GM12878 (cell line): ENCODE results near the gene BMPR1B. TPM values are rescaled to one million over a fixed set of nuclear protein-coding genes. Genes with fewer than 3 reads are reported as not detected.

Experiments used
- ATAC-seq: fragments of 200-7000 bp; cut with Tn5 transposase; 3 replicates; pipeline ENCODE4 v1.9.1; 2020; ENCODE audit warnings: mild to moderate bottlenecking, moderate library complexity
- BruUV-seq: library from RNA; stranded (reverse); fragments of 400-500 nt; replicated peaks from 2 replicates; lab custom pipeline; 2021; lab: Mats Ljungman, UMichigan
- CTCF ChIA-PET: fragments of 300-600 bp; sonication (Branson Sonifier 250); formaldehyde crosslinking; extraction: SDS; loops from one replicate; lab custom pipeline; 2021; ENCODE audit warnings: inconsistent platforms; lab: Yijun Ruan, JAX
- POLR2A ChIA-PET: fragments of 350-600 bp; formaldehyde crosslinking; extraction: SDS; loops from one replicate; lab custom pipeline; 2021; ENCODE audit warnings: inconsistent platforms; lab: Charles Lee
- RAD21 ChIA-PET: fragments of 300-600 bp; sonication (Branson Sonifier 250); formaldehyde crosslinking; loops from one replicate; lab custom pipeline; 2023; ENCODE audit warnings: antibody characterized with exemption; ENCODE audit not compliant: unreplicated experiment; lab: Charles Lee
- SMC1A ChIA-PET: fragments of 300-600 bp; sonication (Branson Sonifier 250); formaldehyde crosslinking; loops from one replicate; lab custom pipeline; 2023; ENCODE audit not compliant: unreplicated experiment, uncharacterized antibody; lab: Charles Lee
- DNase-seq: peaks from one replicate; pipeline ENCODE4 v3.0.0-alpha.2; 2011; ENCODE audit warnings: low read depth, low spot score
- FAIRE-seq: peaks from 3 replicates; lab custom pipeline; 2011; peaks lifted over from hg19 to GRCh38; lab: Jason Lieb, UNC
- H2AFZ ChIP-seq: 2 replicates; pipeline ENCODE4 v1.6.0; 2011; ENCODE audit warnings: low read depth, low read length, control low read depth; ENCODE audit not compliant: control insufficient read depth
- H3K27ac ChIP-seq: 2 replicates; pipeline ENCODE4 v1.5.1; 2011; ENCODE audit warnings: control low read depth; ENCODE audit not compliant: control insufficient read depth, insufficient read depth
- H3K27me3 ChIP-seq, 2 experiments: replicated peaks in 1 of 2; 2 replicates each; pipeline versions ENCODE4 v1.6.0 to v1.6.1; 2011; ENCODE audit warnings: low read length in 1 of 2; ENCODE audit not compliant: control insufficient read depth in 2 of 2, insufficient read depth in 2 of 2
- H3K36me3 ChIP-seq, 2 experiments: 2 replicates each; pipeline ENCODE4 v1.5.1; 2011; ENCODE audit warnings: low read length in 1 of 2; ENCODE audit not compliant: control insufficient read depth in 2 of 2, insufficient read depth in 2 of 2
- H3K4me1 ChIP-seq: 2 replicates; pipeline ENCODE4 v1.6.1; 2011; ENCODE audit warnings: mild to moderate bottlenecking, low read length, moderate library complexity, mixed read lengths; ENCODE audit not compliant: control insufficient read depth, insufficient read depth
- H3K4me2 ChIP-seq: 2 replicates; pipeline ENCODE4 v1.6.0; 2011; ENCODE audit warnings: control low read depth; ENCODE audit not compliant: control insufficient read depth, insufficient read depth
- H3K4me3 ChIP-seq: fragments of 200-600 bp; sonication (generic); 2 replicates; pipeline ENCODE4 v1.5.1; 2016
- H3K79me2 ChIP-seq: 2 replicates; pipeline ENCODE4 v1.6.0; 2011; ENCODE audit warnings: low read length; ENCODE audit not compliant: control insufficient read depth, insufficient read depth
- H3K9ac ChIP-seq: 2 replicates; pipeline ENCODE4 v1.8.0; 2011; ENCODE audit warnings: low read length, control low read depth, mixed read lengths; ENCODE audit not compliant: control insufficient read depth, insufficient read depth
- H3K9me3 ChIP-seq: replicated peaks from 3 replicates; pipeline ENCODE4 v1.5.1; 2011; ENCODE audit warnings: mild to moderate bottlenecking, low read length; ENCODE audit not compliant: control insufficient read depth, insufficient read depth
- H4K20me1 ChIP-seq: 2 replicates; pipeline ENCODE4 v1.6.0; 2011; ENCODE audit not compliant: control insufficient read depth, insufficient read depth
- BCL11A ChIP-seq: IDR thresholded peaks from 2 replicates; pipeline ENCODE4 v1.6.1; 2011; ENCODE audit warnings: low read depth, low read length
- BHLHE40 ChIP-seq, 2 experiments: fragments of 450-650 bp in 1 of 2; IDR thresholded peaks; 2 replicates each; pipeline ENCODE4 v1.6.1; 2011 to 2017; ENCODE audit warnings: low read depth in 2 of 2, borderline replicate concordance in 1 of 2, improper control_type of control experiment in 1 of 2, low read length in 1 of 2, mild to moderate bottlenecking in 1 of 2
- CEBPB ChIP-seq, 2 experiments: fragments of 150-350 bp in 1 of 2; IDR thresholded peaks; 2 replicates each; pipeline ENCODE4 v1.6.1; 2012 to 2014; ENCODE audit warnings: low read depth in 2 of 2, low read length in 2 of 2, borderline replicate concordance in 1 of 2, inconsistent platforms in 1 of 2
- FOXM1 ChIP-seq: IDR thresholded peaks from 2 replicates; pipeline ENCODE4 v1.6.1; 2012; ENCODE audit warnings: low read depth, mild to moderate bottlenecking, inconsistent platforms, low read length, moderate library complexity
- GATAD2B ChIP-seq: fragments of 450-650 bp; conservative IDR thresholded peaks from 2 replicates; pipeline ENCODE4 v1.6.1; 2017; ENCODE audit warnings: low read depth, mild to moderate bottlenecking, moderate library complexity
- KAT2A ChIP-seq: conservative IDR thresholded peaks from 2 replicates; pipeline ENCODE4 v1.6.1; 2011; ENCODE audit warnings: low read depth, low read length; ENCODE audit not compliant: control insufficient read depth
- KDM1A ChIP-seq: fragments of 200-600 bp; sonication (generic); IDR thresholded peaks from 2 replicates; pipeline ENCODE4 v1.6.1; 2016; ENCODE audit warnings: borderline replicate concordance
- MEF2A ChIP-seq: IDR thresholded peaks from 2 replicates; pipeline ENCODE4 v1.6.1; 2011; ENCODE audit warnings: low read depth, mild to moderate bottlenecking, low read length, moderate library complexity; ENCODE audit not compliant: insufficient read depth
- MTA2 ChIP-seq: fragments of 450-650 bp; IDR thresholded peaks from 2 replicates; pipeline ENCODE4 v1.6.1; 2016; ENCODE audit warnings: low read depth, mild to moderate bottlenecking, moderate library complexity
- MXI1 ChIP-seq: fragments of 150-350 bp; IDR thresholded peaks from 2 replicates; pipeline ENCODE4 v1.6.1; 2011; ENCODE audit warnings: low read depth, mild to moderate bottlenecking, inconsistent platforms, low read length, improper control_type of control experiment
- NR2F1 ChIP-seq: fragments of 450-650 bp; conservative IDR thresholded peaks from 2 replicates; pipeline ENCODE4 v1.6.1; 2017; ENCODE audit warnings: mild to moderate bottlenecking
- PAX5 ChIP-seq: IDR thresholded peaks from 2 replicates; pipeline ENCODE4 v1.6.1; 2011; ENCODE audit warnings: low read depth, low read length, borderline replicate concordance
- RUNX3 ChIP-seq: IDR thresholded peaks from 2 replicates; pipeline ENCODE4 v1.6.1; 2012; ENCODE audit warnings: low read length, inconsistent platforms
- SIN3A ChIP-seq: IDR thresholded peaks from 2 replicates; pipeline ENCODE4 v1.6.1; 2012; ENCODE audit warnings: low read depth, low read length, improper control_type of control experiment
- USF2 ChIP-seq: IDR thresholded peaks from 2 replicates; pipeline ENCODE4 v1.6.1; 2011; ENCODE audit warnings: low read depth, low read length, improper control_type of control experiment, borderline replicate concordance
- WRNIP1 ChIP-seq: IDR thresholded peaks from 2 replicates; pipeline ENCODE4 v1.6.1; 2011; ENCODE audit warnings: low read depth, low read length, improper control_type of control experiment, borderline replicate concordance
- ZBTB33 ChIP-seq: fragments of 450-650 bp; IDR thresholded peaks from 2 replicates; pipeline ENCODE4 v1.6.1; 2017; ENCODE audit warnings: mild to moderate bottlenecking
- ZNF622 ChIP-seq: fragments of 450-650 bp; IDR thresholded peaks from 2 replicates; pipeline ENCODE4 v1.6.1; 2017; ENCODE audit warnings: mild to moderate bottlenecking, inconsistent platforms
- in situ Hi-C: fragments of 300-500 bp; cut with MboI; formaldehyde crosslinking; loops from 9 replicates; pipeline ENCODE4 v1.14.3; 2018; ENCODE audit warnings: mixed read lengths
- intact Hi-C: fragments of 100-400 bp; cut with micrococcal nuclease; formaldehyde crosslinking; loops from one replicate; pipeline ENCODE4 v1.14.2; 2022; ENCODE audit not compliant: unreplicated experiment
- polyA plus RNA-seq, 11 experiments: library from polyadenylated mRNA; depleted of rRNA in 4 of 11; unstranded in 6 of 11; stranded (reverse) in 5 of 11; fragments of >200 nt; fragmentation: Nextera tagmentation in 4 of 11; fragmentation: Illumina TruSeq in 1 of 11; extraction: Ambion mirVana in 4 of 11; extraction: Trizol in 1 of 11; gene quantifications; 1 replicate in 1 of 11; 2 replicates in 10 of 11; pipeline versions ENCODE4 v1.2.1 to v1.2.3, GENCODE V29; 2011 to 2016; ENCODE audit warnings: inconsistent platforms in 2 of 11, missing spikeins in 2 of 11, low read depth in 1 of 11
- total RNA-seq, 4 experiments: library from RNA; depleted of rRNA in 3 of 4; stranded (reverse); fragments of >200 nt in 3 of 4; fragmentation: Illumina TruSeq in 1 of 4; extraction: Trizol in 1 of 4; gene quantifications; 2 replicates each; pipeline versions ENCODE4 v1.2.1 to v1.2.3, GENCODE V29; 2013 to 2021

BMPR1B gene
- total and polyA plus RNA-seq, 10 of the 15 experiments (the other 5 are each of a cell fraction or from before 2014, with no cell fraction given): not detected

- DNase-seq (no peak), ATAC-seq (no peak), FAIRE-seq (no peak)
- Histone ChIP-seq H2AFZ (no peak overlapping the region), H3K4me1 (no peaks in the 10 kb centered on the region), H3K9me3 (no peaks in the 10 kb centered on the region), H3K36me3 (no peaks in the 10 kb centered on the region), H3K27ac (no peak overlapping the region), H3K4me3 (no peak overlapping the region), H3K4me2 (no peak overlapping the region), H3K27me3 (no peaks in the 10 kb centered on the region; a peak in 1 of 4 replicates), H3K9ac (no peak overlapping the region), H3K79me2 (no peaks in the 10 kb centered on the region)
- RAD21 ChIA-PET: interaction anchor here (1.1 kb wide), 1 partner anchor 111 kb away, joined by 5 read pairs; no protein-coding TSS in a partner anchor
- intact Hi-C loops: loop anchor here (5.0 kb wide), 1 partner anchor 110 kb away; no protein-coding TSS in a partner anchor
- BruUV-seq: no TSS peak
- SMC1A ChIA-PET: interaction anchor here (1.0 to 1.5 kb wide), 2 partner anchors 9 to 111 kb away, joined by 3 to 5 read pairs; no protein-coding TSS in a partner anchor
- TF ChIP-seq MTA2: no peak
- no peak for TF ChIP-seq ZNF622
- no peak for TF ChIP-seq KDM1A
- no peak for TF ChIP-seq FOXM1
- TF ChIP-seq PAX5: no peak
- TF ChIP-seq RUNX3: no peak
- TF ChIP-seq USF2: no peak
- TF ChIP-seq SIN3A: no peak
- no peak for TF ChIP-seq MXI1
- no peak for TF ChIP-seq ZBTB33
- no peak for TF ChIP-seq NR2F1
- TF ChIP-seq WRNIP1: no peak
- TF ChIP-seq CEBPB (IDR thresholded peaks at IDR 0.05; ENCODE audit: borderline replicate concordance in 1 of 2, low read depth in 2 of 2, low read length in 2 of 2): no peak
- TF ChIP-seq BCL11A: no peak
- TF ChIP-seq MEF2A: no peak
- TF ChIP-seq GATAD2B: no peak
- TF ChIP-seq BHLHE40 (IDR thresholded peaks at IDR 0.05; ENCODE audit: borderline replicate concordance in 1 of 2, low read depth in 2 of 2, low read length in 1 of 2): no peak
- no peak for TF ChIP-seq KAT2A
- TF ChIP-seq, all 136 proteins: peak for 0
- CTCF ChIA-PET: interaction anchor here (2.8 kb wide), 1 partner anchor 111 kb away, joined by 20 read pairs; no protein-coding TSS in a partner anchor
- POLR2A ChIA-PET: no interaction called here
- in situ Hi-C loops: no loop called here
- no peaks in the 10 kb centered on the region for H4K20me1 ChIP-seq
These were observed 25.4 kb upstream of the BMPR1B start for GRCh38 chr4:94732358-94732698.
